Keratinocyte (primary cell): ENCODE results near the gene EEPD1. TPM values are rescaled to one million over a fixed set of nuclear protein-coding genes. Genes with fewer than 3 reads are reported as not detected.

Experiments used
- DNase-seq: peaks from one replicate; pipeline ENCODE4 v3.0.0-alpha.2; 2011; ENCODE audit warnings: low read depth, missing footprints, low spot score
- FAIRE-seq: peaks from 2 replicates; lab custom pipeline; 2011; peaks lifted over from hg19 to GRCh38; lab: Jason Lieb, UNC
- H2AFZ ChIP-seq: 2 replicates; pipeline ENCODE4 v1.6.0; 2012; ENCODE audit warnings: low read length, control low read depth, inconsistent platforms; ENCODE audit not compliant: control insufficient read depth
- H3K27ac ChIP-seq: 2 replicates; pipeline ENCODE4 v1.5.1; 2011; ENCODE audit warnings: low read length; ENCODE audit not compliant: control insufficient read depth, insufficient read depth
- H3K27me3 ChIP-seq: 3 replicates; pipeline ENCODE4 v1.6.0; 2011; ENCODE audit warnings: low read length; ENCODE audit not compliant: control insufficient read depth, insufficient read depth; ENCODE audit errors: extremely low read depth
- H3K36me3 ChIP-seq, 2 experiments: 2 replicates in 1 of 2; 3 replicates in 1 of 2; pipeline ENCODE4 v1.5.1; 2011; ENCODE audit warnings: low read length in 2 of 2, mild to moderate bottlenecking in 1 of 2; ENCODE audit not compliant: control insufficient read depth in 2 of 2, insufficient read depth in 2 of 2; ENCODE audit errors: extremely low read depth in 1 of 2
- H3K4me1 ChIP-seq: 3 replicates; pipeline ENCODE4 v1.5.1; 2011; ENCODE audit warnings: low read length; ENCODE audit not compliant: control insufficient read depth, insufficient read depth; ENCODE audit errors: extremely low read depth
- H3K4me2 ChIP-seq: 3 replicates; pipeline ENCODE4 v1.6.0; 2011; ENCODE audit warnings: low read depth, low read length; ENCODE audit not compliant: control insufficient read depth, insufficient read depth; ENCODE audit errors: extremely low read depth
- H3K4me3 ChIP-seq, 3 experiments: fragments of 200-600 bp in 1 of 3; sonication (generic) in 1 of 3; 2 replicates in 2 of 3; 3 replicates in 1 of 3; pipeline ENCODE4 v1.5.1; 2011 to 2016; ENCODE audit warnings: low read length in 3 of 3, mild to moderate bottlenecking in 3 of 3, control low read depth in 2 of 3, inconsistent platforms in 1 of 3, low read depth in 1 of 3, mixed read lengths in 1 of 3, mixed run types in 1 of 3, moderate library complexity in 1 of 3; ENCODE audit not compliant: control insufficient read depth in 2 of 3, insufficient read depth in 2 of 3; ENCODE audit errors: extremely low read depth in 1 of 3
- H3K79me2 ChIP-seq: 2 replicates; pipeline ENCODE4 v1.6.0; 2012; ENCODE audit warnings: low read length; ENCODE audit not compliant: control insufficient read depth, insufficient read depth
- H3K9ac ChIP-seq: 3 replicates; pipeline ENCODE4 v1.6.0; 2011; ENCODE audit warnings: low read length; ENCODE audit not compliant: control insufficient read depth, insufficient read depth; ENCODE audit errors: extremely low read depth
- H3K9me1 ChIP-seq: 3 replicates; pipeline ENCODE4 v1.6.0; 2011; ENCODE audit warnings: low read length; ENCODE audit not compliant: control insufficient read depth, insufficient read depth; ENCODE audit errors: extremely low read depth
- H3K9me3 ChIP-seq: 2 replicates; pipeline ENCODE4 v1.5.1; 2012; ENCODE audit warnings: low read depth, low read length; ENCODE audit not compliant: control insufficient read depth
- H4K20me1 ChIP-seq: 3 replicates; pipeline ENCODE4 v1.6.0; 2011; ENCODE audit warnings: low read length; ENCODE audit not compliant: control insufficient read depth, insufficient read depth; ENCODE audit errors: extremely low read depth
- CTCF ChIP-seq, 3 experiments: IDR thresholded peaks in 1 of 3; conservative IDR thresholded peaks in 1 of 3; optimal IDR thresholded peaks in 1 of 3; 2 replicates in 2 of 3; 3 replicates in 1 of 3; pipeline versions ENCODE3 to v1.5.1; 2011; ENCODE audit warnings: low read length in 3 of 3, mild to moderate bottlenecking in 3 of 3, moderate library complexity in 2 of 3, control low read depth in 1 of 3, inconsistent platforms in 1 of 3; ENCODE audit not compliant: insufficient read depth in 2 of 3; ENCODE audit errors: extremely low read depth in 1 of 3
- EZH2 ChIP-seq: IDR thresholded peaks from one replicate; pipeline ENCODE4 v1.6.1; 2012; ENCODE audit warnings: inconsistent platforms, mild to moderate bottlenecking, low read length, moderate library complexity
- dilution Hi-C: fragments of 300-500 bp; cut with MboI; formaldehyde crosslinking; loops from one replicate; pipeline ENCODE4 v1.7.0; 2020; ENCODE audit warnings: low sequenced_read_pairs; ENCODE audit not compliant: extremely low pct_ligation_motif_present
- polyA plus RNA-seq, 5 experiments: library from polyadenylated mRNA; depleted of rRNA in 3 of 5; stranded (reverse) in 3 of 5; stranded (forward) in 1 of 5; unstranded in 1 of 5; fragments of >200 nt; gene quantifications; 1 replicate in 1 of 5; 2 replicates in 3 of 5; 3 replicates in 1 of 5; pipeline versions ENCODE4 v1.2.1 to v1.2.3, GENCODE V29; 2011 to 2012; ENCODE audit warnings: missing spikeins in 2 of 5, low read depth in 1 of 5, low replicate concordance in 1 of 5

The EEPD1 gene
- polyA plus RNA-seq, 1 donor (not counting 4 experiments of a cell fraction or from before 2014, with no cell fraction given) = 1.2 TPM

- no peak overlapping the region for H3K27ac ChIP-seq
- dilution Hi-C loops = no loop called here
These were observed 2.8 kb downstream of the EEPD1 start for GRCh38 chr7:36155811-36156361.

DNA sequence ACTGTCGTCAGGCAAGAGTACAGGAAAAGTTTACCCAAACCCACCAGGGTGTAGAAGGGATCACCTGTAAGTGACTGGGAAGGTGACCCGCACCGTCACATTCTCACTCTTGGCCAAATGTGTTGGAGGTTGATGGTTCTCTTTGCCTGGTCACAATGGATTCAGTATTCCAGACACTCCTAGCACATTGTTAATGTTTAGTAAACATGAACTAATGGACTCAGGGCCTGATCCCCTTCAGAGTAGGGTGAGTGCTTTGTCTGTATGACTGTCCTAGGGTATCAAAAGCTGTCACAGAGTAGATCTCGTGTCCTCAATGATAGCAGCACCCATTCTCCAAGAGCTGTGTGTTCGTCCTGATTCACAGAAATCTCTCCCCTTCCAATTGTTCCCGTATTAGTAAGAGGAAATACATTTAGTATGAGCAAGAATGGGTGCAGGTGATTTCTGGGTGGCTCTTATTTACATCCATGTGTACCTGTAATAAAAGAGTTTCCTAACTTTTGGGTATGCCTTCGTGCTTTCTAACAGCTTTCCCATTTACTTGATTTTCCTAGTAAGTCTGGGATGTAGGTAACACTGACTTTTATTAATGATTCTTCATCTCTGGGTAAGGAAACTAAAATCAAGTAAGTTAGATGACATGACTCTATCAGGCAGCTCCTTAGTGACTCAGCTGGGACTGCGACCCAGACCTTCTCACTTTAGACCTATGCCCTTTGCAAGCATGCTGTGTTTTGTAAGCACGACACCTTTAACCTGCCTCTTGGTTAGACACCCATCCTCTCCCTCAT, 4.7 kb downstream of the EEPD1 start:
- H3K36me3 ChIP-seq = no peaks in the 10 kb centered on the region
- H3K4me2 ChIP-seq = peak overlapping the region; percentile 25
- FAIRE-seq = peak; percentile 88
- H3K9ac ChIP-seq = no peak overlapping the region
- no peaks in the 10 kb centered on the region for H3K9me3 ChIP-seq
- H2AFZ ChIP-seq = no peak overlapping the region
- no peak overlapping the region for H3K4me3 ChIP-seq
- H4K20me1 ChIP-seq = no peaks in the 10 kb centered on the region
- H3K9me1 ChIP-seq = no peaks in the 10 kb centered on the region
- no peaks in the 10 kb centered on the region for H3K27me3 ChIP-seq
- H3K4me1 ChIP-seq = peaks cover 37% of the 10 kb centered on the region
- no peak for DNase-seq
- H3K27ac ChIP-seq = no peak overlapping the region
- dilution Hi-C loops = no loop called here
- TF ChIP-seq EZH2 (no peak), CTCF (optimal IDR thresholded peaks at IDR 0.05 in 1 of 3, IDR thresholded peaks at IDR 0.05 in 1 of 3, conservative IDR thresholded peaks at IDR 0.05 in 1 of 3; ENCODE audit: extremely low read depth in 1 of 3, insufficient read depth in 2 of 3, low read length in 3 of 3) (no peak)
- H3K79me2 ChIP-seq = no peaks in the 10 kb centered on the region

More at GRCh38 chr7:36155811-36156361, 2.8 kb downstream of the EEPD1 start:
- Histone ChIP-seq H3K4me3 (no peak overlapping the region), H3K4me2 (peak overlapping the region; percentile 20), H3K9me3 (no peaks in the 10 kb centered on the region), H3K27me3 (no peaks in the 10 kb centered on the region), H3K9me1 (no peaks in the 10 kb centered on the region), H3K36me3 (no peaks in the 10 kb centered on the region), H2AFZ (no peak overlapping the region), H4K20me1 (no peaks in the 10 kb centered on the region), H3K4me1 (peaks cover 32% of the 10 kb centered on the region), H3K79me2 (no peaks in the 10 kb centered on the region), H3K9ac (no peak overlapping the region)
- FAIRE-seq (no peak), DNase-seq (no peak)
- no peak for TF ChIP-seq EZH2
- no peak for TF ChIP-seq CTCF (optimal IDR thresholded peaks at IDR 0.05 in 1 of 3, IDR thresholded peaks at IDR 0.05 in 1 of 3, conservative IDR thresholded peaks at IDR 0.05 in 1 of 3; ENCODE audit: extremely low read depth in 1 of 3, insufficient read depth in 2 of 3, low read length in 3 of 3)
